H9 (cell line): ENCODE data around the gene KATNB1. TPM values are rescaled to one million over a fixed set of nuclear protein-coding genes. Genes with fewer than 3 reads are reported as not detected.
A peak's percentile ranks its signal among the peaks of the same experiment; 100 is the strongest.

Experiments used
- DNase-seq: peaks from one replicate; pipeline ENCODE4 v3.0.0-alpha.2; 2017
- H2AFZ ChIP-seq: one replicate; pipeline ENCODE4 v1.6.1; 2013; ENCODE audit warnings: mild to moderate bottlenecking, low read length, control low read depth, moderate library complexity
- H2AK5ac ChIP-seq: 2 replicates; pipeline ENCODE4 v1.6.1; 2013; ENCODE audit warnings: low read length, control low read depth, mixed read lengths; ENCODE audit not compliant: insufficient read length
- H2BK120ac ChIP-seq: one replicate; pipeline ENCODE4 v1.6.1; 2013; ENCODE audit warnings: low read depth, mild to moderate bottlenecking, low read length, control low read depth, inconsistent platforms; ENCODE audit not compliant: poor library complexity, severe bottlenecking
- H2BK12ac ChIP-seq: 2 replicates; pipeline ENCODE4 v1.6.1; 2013; ENCODE audit warnings: low read length, control low read depth, mixed read lengths, low read depth; ENCODE audit not compliant: insufficient read length
- H2BK15ac ChIP-seq: 2 replicates; pipeline ENCODE4 v1.6.1; 2013; ENCODE audit warnings: low read depth, low read length, control low read depth
- H2BK20ac ChIP-seq: one replicate; pipeline ENCODE4 v1.6.1; 2013; ENCODE audit warnings: low read depth, mild to moderate bottlenecking, low read length, control low read depth, inconsistent platforms; ENCODE audit not compliant: poor library complexity, severe bottlenecking
- H2BK5ac ChIP-seq: 2 replicates; pipeline ENCODE4 v1.6.1; 2013; ENCODE audit warnings: low read length, control low read depth, mixed read lengths; ENCODE audit not compliant: insufficient read length
- H3K14ac ChIP-seq: 2 replicates; pipeline ENCODE4 v1.6.1; 2013; ENCODE audit warnings: low read length, control low read depth; ENCODE audit not compliant: insufficient read depth
- H3K18ac ChIP-seq: 2 replicates; pipeline ENCODE4 v1.6.1; 2013; ENCODE audit warnings: low read depth, mild to moderate bottlenecking, mixed read lengths, low read length, control low read depth; ENCODE audit not compliant: insufficient read length
- H3K23ac ChIP-seq: 2 replicates; pipeline ENCODE4 v1.6.1; 2013; ENCODE audit warnings: low read length, control low read depth, mixed read lengths, low read depth; ENCODE audit not compliant: insufficient read length
- H3K23me2 ChIP-seq: 2 replicates; pipeline ENCODE4 v1.6.1; 2013; ENCODE audit warnings: low read depth, mild to moderate bottlenecking, mixed read lengths, low read length, control low read depth; ENCODE audit not compliant: insufficient read length, poor library complexity, severe bottlenecking
- H3K27ac ChIP-seq: 2 replicates; pipeline ENCODE4 v1.5.1; 2013; ENCODE audit warnings: low read length, control low read depth, mixed read lengths, low read depth; ENCODE audit not compliant: insufficient read length
- H3K27me3 ChIP-seq: 2 replicates; pipeline ENCODE4 v1.6.1; 2013; ENCODE audit warnings: low read length, control low read depth, inconsistent platforms; ENCODE audit not compliant: insufficient read depth
- H3K4ac ChIP-seq: 2 replicates; pipeline ENCODE4 v1.6.1; 2013; ENCODE audit warnings: low read depth, mild to moderate bottlenecking, control low read depth, inconsistent platforms, low read length, moderate library complexity
- H3K4me1 ChIP-seq: 2 replicates; pipeline ENCODE4 v1.6.1; 2013; ENCODE audit warnings: low read length, control low read depth, inconsistent platforms; ENCODE audit not compliant: insufficient read depth
- H3K4me2 ChIP-seq: 2 replicates; pipeline ENCODE4 v1.6.1; 2013; ENCODE audit warnings: low read length, control low read depth, mixed read lengths; ENCODE audit not compliant: insufficient read length, insufficient read depth
- H3K56ac ChIP-seq: 2 replicates; pipeline ENCODE4 v1.6.1; 2013; ENCODE audit warnings: low read depth, mild to moderate bottlenecking, mixed read lengths, low read length, control low read depth; ENCODE audit not compliant: insufficient read length
- H3K79me1 ChIP-seq: 2 replicates; pipeline ENCODE4 v1.6.1; 2013; ENCODE audit warnings: low read depth, mild to moderate bottlenecking, moderate library complexity, low read length, control low read depth, inconsistent platforms; ENCODE audit not compliant: insufficient read depth, poor library complexity, severe bottlenecking
- H3K79me2 ChIP-seq: 2 replicates; pipeline ENCODE4 v1.6.1; 2013; ENCODE audit warnings: low read length, control low read depth, inconsistent platforms; ENCODE audit not compliant: insufficient read depth
- H3K9ac ChIP-seq: 2 replicates; pipeline ENCODE4 v1.6.1; 2013; ENCODE audit warnings: low read length, control low read depth, mixed read lengths; ENCODE audit not compliant: insufficient read length; ENCODE audit errors: extremely low read depth
- H3K9me3 ChIP-seq: one replicate; pipeline ENCODE4 v1.6.1; 2013; ENCODE audit warnings: low read depth, low read length, inconsistent platforms; ENCODE audit not compliant: control insufficient read depth
- H3T11ph ChIP-seq: one replicate; pipeline ENCODE4 v1.6.1; 2013; ENCODE audit warnings: mild to moderate bottlenecking, low read length, control low read depth, inconsistent platforms
- H4K20me1 ChIP-seq: one replicate; pipeline ENCODE4 v1.6.1; 2013; ENCODE audit not compliant: control insufficient read depth, insufficient read length, insufficient read depth
- H4K5ac ChIP-seq: 2 replicates; pipeline ENCODE4 v1.6.1; 2013; ENCODE audit warnings: low read depth, mild to moderate bottlenecking, mixed read lengths, low read length, control low read depth; ENCODE audit not compliant: insufficient read length
- H4K8ac ChIP-seq: replicated peaks from 2 replicates; pipeline ENCODE4 v1.6.1; 2013; ENCODE audit warnings: low read length, control low read depth, mixed read lengths, low read depth; ENCODE audit not compliant: insufficient read length
- H4K91ac ChIP-seq: 2 replicates; pipeline ENCODE4 v1.6.1; 2013; ENCODE audit warnings: low read depth, mild to moderate bottlenecking, moderate library complexity, mixed read lengths, low read length, control low read depth; ENCODE audit not compliant: insufficient read length
- H3K27ac Mint-ChIP-seq, 3 experiments: 2 replicates in 2 of 3; 3 replicates in 1 of 3; pipeline ENCODE4 v1.8.0; 2020 to 2021; ENCODE audit warnings: mixed read lengths in 3 of 3, mild to moderate bottlenecking in 1 of 3, moderate library complexity in 1 of 3
- H3K27me3 Mint-ChIP-seq: 2 replicates; pipeline ENCODE4 v1.8.0; 2021; ENCODE audit warnings: low read depth, mild to moderate bottlenecking, moderate library complexity, mixed read lengths
- H3K36me3 Mint-ChIP-seq, 3 experiments: 2 replicates in 2 of 3; 3 replicates in 1 of 3; pipeline ENCODE4 v1.8.0; 2020 to 2021; ENCODE audit warnings: low read depth in 3 of 3, mixed read lengths in 3 of 3; ENCODE audit not compliant: insufficient read depth in 1 of 3
- H3K4me1 Mint-ChIP-seq, 2 experiments: 2 replicates each; pipeline ENCODE4 v1.8.0; 2020; ENCODE audit warnings: mixed read lengths in 2 of 2
- H3K4me3 Mint-ChIP-seq, 2 experiments: 2 replicates in 1 of 2; 3 replicates in 1 of 2; pipeline ENCODE4 v1.8.0; 2020 to 2021; ENCODE audit warnings: mild to moderate bottlenecking in 2 of 2, mixed read lengths in 2 of 2, moderate library complexity in 1 of 2
- H3K9me3 Mint-ChIP-seq, 2 experiments: 2 replicates in 1 of 2; 3 replicates in 1 of 2; pipeline ENCODE4 v1.8.0; 2020; ENCODE audit warnings: mild to moderate bottlenecking in 2 of 2, mixed read lengths in 2 of 2, moderate library complexity in 1 of 2
- CTCF ChIP-seq: fragments of 200-600 bp; sonication (generic); conservative IDR thresholded peaks from 3 replicates; pipeline ENCODE4 v1.8.0; 2021; ENCODE audit warnings: antibody characterized with exemption, mild to moderate bottlenecking
- WGBS: extraction: QIAGEN DNeasy Blood & Tissue Kit; methylation state at CpG from one replicate; pipeline ENCODE4 v1.1.7; 2013; ENCODE audit warnings: missing lambda C conversion rate, low lambda C conversion rate, mixed read lengths; ENCODE audit not compliant: insufficient read length; ENCODE audit errors: extremely low coverage; 5-methylcytosine and 5-hydroxymethylcytosine counted together
- total RNA-seq: library from RNA; stranded (reverse); gene quantifications from 2 replicates; pipeline ENCODE4 v1.2.1, GENCODE V29; 2021

KATNB1 gene
- total RNA-seq, 1 experiment from 2014 or later = 29.9 TPM

- Histone ChIP-seq H2AK5ac (no peak overlapping the region), H2BK20ac (no peak overlapping the region)
- peaks cover 5 to 12% (median 8%) of the 10 kb centered on the region in 3 experiments; a peak in 4 of 7 replicates for H3K36me3 Mint-ChIP-seq
Measured at GRCh38 chr16:57747496-57747895, 11.9 kb downstream of the KATNB1 start.

More at GRCh38 chr16:57747496-57747895, 11.9 kb downstream of the KATNB1 start:
- Histone ChIP-seq H4K8ac (no peak overlapping the region), H4K5ac (no peak overlapping the region), H2BK15ac (no peak overlapping the region), H3K79me2 (no peaks in the 10 kb centered on the region), H3K9me3 (no peaks in the 10 kb centered on the region), H2BK5ac (no peak overlapping the region), H3K4ac (no peak overlapping the region), H3K56ac (no peak overlapping the region), H3K27ac (no peak overlapping the region), H3K14ac (no peak overlapping the region), H3K27me3 (no peaks in the 10 kb centered on the region), H3K79me1 (no peaks in the 10 kb centered on the region), H3T11ph (no peak overlapping the region), H3K4me1 (no peaks in the 10 kb centered on the region), H3K18ac (no peak overlapping the region), H2BK120ac (no peak overlapping the region), H3K23ac (no peak overlapping the region), H3K4me2 (no peak overlapping the region), H2BK12ac (no peak overlapping the region), H2AFZ (no peak overlapping the region), H3K23me2 (no peaks in the 10 kb centered on the region), H4K91ac (no peak overlapping the region), H4K20me1 (no peaks in the 10 kb centered on the region), H3K9ac (no peak overlapping the region)
- Mint-ChIP-seq H3K27me3 (no peaks in the 10 kb centered on the region; the same call in 1 of the 2 replicates), H3K9me3 (no peaks in the 10 kb centered on the region), H3K4me1 (no peaks in the 10 kb centered on the region), H3K27ac (peak overlapping the region in 1 of 3 experiments; percentile 63; a peak in 1 of 7 replicates), H3K4me3 (no peak overlapping the region)
- DNase-seq = peak; percentile 20
- no CpG with 5 or more reads among the region's 12 CpGs for WGBS
- TF ChIP-seq CTCF = no peak
